Mesothelial cell of epicardium (in vitro differentiated cells): ENCODE data around the gene ASB13. TPM values are rescaled to one million over a fixed set of nuclear protein-coding genes. Genes with fewer than 3 reads are reported as not detected.

Experiments used
- DNase-seq, 2 experiments: peaks; one replicate each; pipeline ENCODE4 v3.0.0; 2021; ENCODE audit warnings: low spot score in 2 of 2; ENCODE audit not compliant: unreplicated experiment in 2 of 2
- H3K27ac Mint-ChIP-seq: 2 replicates; pipeline ENCODE4 v1.8.0; 2021; ENCODE audit warnings: mixed read lengths
- H3K27me3 Mint-ChIP-seq: 2 replicates; pipeline ENCODE4 v1.8.0; 2021; ENCODE audit warnings: low read depth, mixed read lengths
- H3K36me3 Mint-ChIP-seq: 2 replicates; pipeline ENCODE4 v1.8.0; 2021; ENCODE audit warnings: mixed read lengths
- H3K4me1 Mint-ChIP-seq: 2 replicates; pipeline ENCODE4 v1.8.0; 2021; ENCODE audit warnings: mixed read lengths
- H3K4me3 Mint-ChIP-seq: 2 replicates; pipeline ENCODE4 v1.8.0; 2021; ENCODE audit warnings: mild to moderate bottlenecking, moderate library complexity, mixed read lengths
- H3K9me3 Mint-ChIP-seq: 2 replicates; pipeline ENCODE4 v1.8.0; 2021; ENCODE audit warnings: mixed read lengths
- total RNA-seq: library from RNA; stranded (reverse); gene quantifications from 3 replicates; pipeline ENCODE4 v1.2.1, GENCODE V29; 2021
- TF ChIP-seq, protein P1 (sequence below): fragments of 200-600 bp; sonication (generic); IDR thresholded peaks from one replicate; pipeline ENCODE4 v1.5.0; 2021; ENCODE audit warnings: antibody characterized with exemption; ENCODE audit not compliant: unreplicated experiment

ASB13 gene
- total RNA-seq = 26.3 to 28.5 TPM (median 28.0 TPM) in 3 replicates

GRCh38 chr10:5666008-5666840 lies at the start of gene ASB13:
ASB13 (minus strand) TSS chr10:5666595; CDS start chr10:5666551, 44 bp downstream.
- H3K9me3 Mint-ChIP-seq = no peaks in the 10 kb centered on the region
- H3K4me3 Mint-ChIP-seq = peak within 1 kb of the TSS; percentile 86
- H3K36me3 Mint-ChIP-seq = no peaks in the 10 kb centered on the region
- peaks cover 24% of the 10 kb centered on the region for H3K4me1 Mint-ChIP-seq
- peak within 1 kb of the TSS; percentile 57 for H3K27ac Mint-ChIP-seq
- peak; percentile 53 to 70 for DNase-seq
- TF ChIP-seq, protein P1, sequence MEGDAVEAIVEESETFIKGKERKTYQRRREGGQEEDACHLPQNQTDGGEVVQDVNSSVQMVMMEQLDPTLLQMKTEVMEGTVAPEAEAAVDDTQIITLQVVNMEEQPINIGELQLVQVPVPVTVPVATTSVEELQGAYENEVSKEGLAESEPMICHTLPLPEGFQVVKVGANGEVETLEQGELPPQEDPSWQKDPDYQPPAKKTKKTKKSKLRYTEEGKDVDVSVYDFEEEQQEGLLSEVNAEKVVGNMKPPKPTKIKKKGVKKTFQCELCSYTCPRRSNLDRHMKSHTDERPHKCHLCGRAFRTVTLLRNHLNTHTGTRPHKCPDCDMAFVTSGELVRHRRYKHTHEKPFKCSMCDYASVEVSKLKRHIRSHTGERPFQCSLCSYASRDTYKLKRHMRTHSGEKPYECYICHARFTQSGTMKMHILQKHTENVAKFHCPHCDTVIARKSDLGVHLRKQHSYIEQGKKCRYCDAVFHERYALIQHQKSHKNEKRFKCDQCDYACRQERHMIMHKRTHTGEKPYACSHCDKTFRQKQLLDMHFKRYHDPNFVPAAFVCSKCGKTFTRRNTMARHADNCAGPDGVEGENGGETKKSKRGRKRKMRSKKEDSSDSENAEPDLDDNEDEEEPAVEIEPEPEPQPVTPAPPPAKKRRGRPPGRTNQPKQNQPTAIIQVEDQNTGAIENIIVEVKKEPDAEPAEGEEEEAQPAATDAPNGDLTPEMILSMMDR = no peak
- no peaks in the 10 kb centered on the region for H3K27me3 Mint-ChIP-seq

DNA sequence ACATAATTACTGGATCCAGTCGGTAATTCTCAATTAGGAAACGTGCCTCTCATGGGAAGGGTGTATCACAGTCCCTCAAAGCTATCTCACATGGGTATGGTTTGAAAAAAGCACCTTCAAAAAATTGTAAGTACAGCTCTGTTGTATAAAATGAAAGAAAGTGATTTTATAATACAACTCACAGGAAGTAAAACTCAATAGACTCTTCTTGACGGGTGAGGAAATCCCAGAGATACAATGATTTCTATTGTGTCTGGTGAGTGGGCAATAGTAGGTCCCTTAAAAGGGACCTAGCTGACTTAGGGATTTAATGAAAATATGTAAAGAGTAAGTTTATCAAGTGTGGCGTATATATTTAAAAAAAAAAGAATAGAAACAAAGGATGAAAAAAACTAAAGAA lies 45.2 kb upstream of the ASB13 start:
- peaks cover 14% of the 10 kb centered on the region for H3K4me1 Mint-ChIP-seq
- DNase-seq = no peak
- H3K9me3 Mint-ChIP-seq = no peaks in the 10 kb centered on the region
- H3K36me3 Mint-ChIP-seq = peaks cover 4% of the 10 kb centered on the region
- H3K4me3 Mint-ChIP-seq = no peak overlapping the region
- H3K27me3 Mint-ChIP-seq = no peaks in the 10 kb centered on the region
- TF ChIP-seq, protein P1 = no peak
- no peak overlapping the region for H3K27ac Mint-ChIP-seq

- Mint-ChIP-seq H3K9me3 (no peaks in the 10 kb centered on the region), H3K4me3 (no peak overlapping the region), H3K4me1 (peaks cover 14% of the 10 kb centered on the region), H3K27me3 (no peaks in the 10 kb centered on the region), H3K36me3 (peaks cover 4% of the 10 kb centered on the region), H3K27ac (no peak overlapping the region)
- DNase-seq = no peak
- TF ChIP-seq, protein P1 = no peak
These were observed 44.5 kb upstream of the ASB13 start for GRCh38 chr10:5710859-5711258.

GRCh38 chr10:5709865-5710264 lies 43.5 kb upstream of the ASB13 start:
- Mint-ChIP-seq H3K4me1 (peaks cover 13% of the 10 kb centered on the region), H3K36me3 (peaks cover 3% of the 10 kb centered on the region), H3K9me3 (no peaks in the 10 kb centered on the region), H3K4me3 (no peak overlapping the region), H3K27ac (no peak overlapping the region), H3K27me3 (no peaks in the 10 kb centered on the region)
- TF ChIP-seq, protein P1 = no peak
- DNase-seq = no peak

DNA sequence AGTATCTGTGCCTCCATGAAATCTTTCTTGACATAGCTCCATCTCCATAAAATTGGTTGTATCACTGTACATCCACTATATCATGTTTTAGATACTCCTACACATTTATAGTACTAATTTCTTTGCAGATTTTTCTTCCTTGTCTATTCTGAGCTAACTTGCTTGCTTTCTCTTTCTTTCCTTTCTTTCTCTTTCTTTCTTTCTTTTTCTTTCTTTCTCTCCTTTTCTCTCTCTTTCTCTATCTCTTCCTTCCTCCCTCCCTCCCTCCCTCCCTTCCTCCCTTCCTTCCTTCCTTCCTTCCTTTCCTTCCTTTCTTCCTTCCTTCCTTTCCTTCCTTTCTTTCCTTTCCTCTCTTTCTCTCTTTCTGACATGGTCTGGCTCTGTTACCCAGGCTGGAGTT lies 42.0 kb upstream of the ASB13 start:
- H3K36me3 Mint-ChIP-seq = no peaks in the 10 kb centered on the region
- peaks cover 13% of the 10 kb centered on the region for H3K4me1 Mint-ChIP-seq
- H3K27me3 Mint-ChIP-seq = no peaks in the 10 kb centered on the region
- DNase-seq = no peak
- no peak overlapping the region for H3K27ac Mint-ChIP-seq
- no peak overlapping the region for H3K4me3 Mint-ChIP-seq
- H3K9me3 Mint-ChIP-seq = no peaks in the 10 kb centered on the region
- TF ChIP-seq, protein P1 = no peak
